Measurements from ENCODE around the gene IL23R. TPM values are rescaled to one million over a fixed set of nuclear protein-coding genes. Genes with fewer than 3 reads are reported as not detected.

IL23R gene
- polyA plus RNA-seq, 1 of the 3 experiments (the other 2 are of a cell fraction), result not detected

DNA sequence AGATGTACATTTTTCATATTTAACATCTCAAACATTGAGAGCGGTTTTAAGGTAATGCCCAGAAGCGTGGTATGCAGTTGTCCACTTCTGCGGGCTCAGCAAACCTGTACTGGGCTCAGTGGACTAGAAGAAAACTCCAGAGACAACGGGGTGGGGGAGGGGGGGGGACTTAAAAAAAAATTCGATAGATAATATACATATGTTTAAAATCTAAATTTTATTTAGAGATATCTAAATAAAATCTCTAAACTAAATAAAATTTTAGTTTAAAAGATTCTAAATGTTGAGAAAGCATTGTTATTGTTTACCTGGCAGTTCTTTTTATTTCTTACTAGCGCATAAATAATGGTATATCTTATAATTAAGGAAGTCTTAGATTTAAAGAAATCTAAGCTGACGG, 140.3 kb downstream of the IL23R start:
- Histone ChIP-seq H3K4me3 (ENCODE audit: low read depth in 2 of 2, low read length in 1 of 2) (no peak overlapping the region), H3K9me2 (no peaks in the 10 kb centered on the region), H3K27me3 (ENCODE audit: insufficient read depth) (peaks cover 6% of the 10 kb centered on the region; the same call in 1 of the 2 replicates), H3K27ac (ENCODE audit: low read depth in 2 of 2, low read length in 1 of 2) (no peak overlapping the region), H2AFZ (ENCODE audit: low read depth) (no peak overlapping the region), H3K4me2 (no peak overlapping the region), H3K9ac (no peak overlapping the region), H3K79me2 (ENCODE audit: insufficient read depth) (no peaks in the 10 kb centered on the region), H3K36me3 (replicated peaks in 1 of 2; ENCODE audit: control insufficient read depth in 1 of 2, insufficient read depth in 2 of 2, low read length in 1 of 2) (no peaks in the 10 kb centered on the region), H3K4me1 (ENCODE audit: control insufficient read depth in 1 of 2, insufficient read depth in 2 of 2, low read depth in 1 of 2, low read length in 1 of 2) (peaks cover 0 to 3% of the 10 kb centered on the region in 2 experiments; a peak in 1 of 4 replicates), H3K9me3 (no peaks in the 10 kb centered on the region), H4K20me1 (ENCODE audit: insufficient read depth) (no peaks in the 10 kb centered on the region), H3F3A (replicated peaks; ENCODE audit: insufficient read depth) (no peaks in the 10 kb centered on the region)
- TF ChIP-seq POLR2AphosphoS5 (IDR thresholded peaks at IDR 0.05; ENCODE audit: low read depth, low read length) (no peak), TCF12 (IDR thresholded peaks at IDR 0.05) (no peak), RFX5 (IDR thresholded peaks at IDR 0.05; ENCODE audit: low read length) (no peak), FOSL2 (IDR thresholded peaks at IDR 0.05; ENCODE audit: borderline replicate concordance, low read depth) (no peak), EZH2phosphoT487 (IDR thresholded peaks at IDR 0.05; ENCODE audit: borderline replicate concordance, low read depth) (no peak), JUND (IDR thresholded peaks at IDR 0.05) (no peak), EP300 (IDR thresholded peaks at IDR 0.05; ENCODE audit: borderline replicate concordance in 1 of 2, low read depth in 1 of 2, low read length in 1 of 2) (no peak), FOXJ3 (CRISPR knock-in tag; IDR thresholded peaks at IDR 0.05) (no peak), ELF1 (IDR thresholded peaks at IDR 0.05) (no peak), GATA2 (CRISPR knock-in tag; IDR thresholded peaks at IDR 0.05) (no peak), MXI1 (IDR thresholded peaks at IDR 0.05; ENCODE audit: low read depth, low read length) (no peak), SIN3A (IDR thresholded peaks at IDR 0.05; ENCODE audit: borderline replicate concordance, low read depth, low read length) (no peak)
- TF ChIP-seq, protein P1, sequence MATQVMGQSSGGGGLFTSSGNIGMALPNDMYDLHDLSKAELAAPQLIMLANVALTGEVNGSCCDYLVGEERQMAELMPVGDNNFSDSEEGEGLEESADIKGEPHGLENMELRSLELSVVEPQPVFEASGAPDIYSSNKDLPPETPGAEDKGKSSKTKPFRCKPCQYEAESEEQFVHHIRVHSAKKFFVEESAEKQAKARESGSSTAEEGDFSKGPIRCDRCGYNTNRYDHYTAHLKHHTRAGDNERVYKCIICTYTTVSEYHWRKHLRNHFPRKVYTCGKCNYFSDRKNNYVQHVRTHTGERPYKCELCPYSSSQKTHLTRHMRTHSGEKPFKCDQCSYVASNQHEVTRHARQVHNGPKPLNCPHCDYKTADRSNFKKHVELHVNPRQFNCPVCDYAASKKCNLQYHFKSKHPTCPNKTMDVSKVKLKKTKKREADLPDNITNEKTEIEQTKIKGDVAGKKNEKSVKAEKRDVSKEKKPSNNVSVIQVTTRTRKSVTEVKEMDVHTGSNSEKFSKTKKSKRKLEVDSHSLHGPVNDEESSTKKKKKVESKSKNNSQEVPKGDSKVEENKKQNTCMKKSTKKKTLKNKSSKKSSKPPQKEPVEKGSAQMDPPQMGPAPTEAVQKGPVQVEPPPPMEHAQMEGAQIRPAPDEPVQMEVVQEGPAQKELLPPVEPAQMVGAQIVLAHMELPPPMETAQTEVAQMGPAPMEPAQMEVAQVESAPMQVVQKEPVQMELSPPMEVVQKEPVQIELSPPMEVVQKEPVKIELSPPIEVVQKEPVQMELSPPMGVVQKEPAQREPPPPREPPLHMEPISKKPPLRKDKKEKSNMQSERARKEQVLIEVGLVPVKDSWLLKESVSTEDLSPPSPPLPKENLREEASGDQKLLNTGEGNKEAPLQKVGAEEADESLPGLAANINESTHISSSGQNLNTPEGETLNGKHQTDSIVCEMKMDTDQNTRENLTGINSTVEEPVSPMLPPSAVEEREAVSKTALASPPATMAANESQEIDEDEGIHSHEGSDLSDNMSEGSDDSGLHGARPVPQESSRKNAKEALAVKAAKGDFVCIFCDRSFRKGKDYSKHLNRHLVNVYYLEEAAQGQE (IDR thresholded peaks at IDR 0.05; ENCODE audit: low read depth, low read length), result no peak
- TF ChIP-seq, protein P2, sequence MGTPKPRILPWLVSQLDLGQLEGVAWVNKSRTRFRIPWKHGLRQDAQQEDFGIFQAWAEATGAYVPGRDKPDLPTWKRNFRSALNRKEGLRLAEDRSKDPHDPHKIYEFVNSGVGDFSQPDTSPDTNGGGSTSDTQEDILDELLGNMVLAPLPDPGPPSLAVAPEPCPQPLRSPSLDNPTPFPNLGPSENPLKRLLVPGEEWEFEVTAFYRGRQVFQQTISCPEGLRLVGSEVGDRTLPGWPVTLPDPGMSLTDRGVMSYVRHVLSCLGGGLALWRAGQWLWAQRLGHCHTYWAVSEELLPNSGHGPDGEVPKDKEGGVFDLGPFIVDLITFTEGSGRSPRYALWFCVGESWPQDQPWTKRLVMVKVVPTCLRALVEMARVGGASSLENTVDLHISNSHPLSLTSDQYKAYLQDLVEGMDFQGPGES (IDR thresholded peaks at IDR 0.05; ENCODE audit: low read depth, low read length), result no peak
- ChIA-PET POLR2A (no interaction called here), CTCF (no interaction called here)
- 83% methylated on average over 7 of the region's 7 CpGs for WGBS (ENCODE audit: low lambda C conversion rate)
- no peak for DNase-seq

All from SK-N-SH (cell line).